Activated CD4-positive, alpha-beta T cell treated with anti-CD3 and anti-CD28 coated beads, Interleukin-2, amount 50 U/mL, for 48 hours (primary cell): ENCODE results near the gene GCNT2.
A peak's percentile ranks its signal among the peaks of the same experiment; 100 is the strongest.
"Not testable (repeated sequence)": the region's sequence is repeated elsewhere in the genome, so short reads cannot be mapped to it uniquely, and the experiment has no call there.

ENCODE experiments used
- DNase-seq, 2 experiments: peaks; one replicate each; pipeline ENCODE4 v3.0.0-alpha.2; 2020

Gene GCNT2

DNA sequence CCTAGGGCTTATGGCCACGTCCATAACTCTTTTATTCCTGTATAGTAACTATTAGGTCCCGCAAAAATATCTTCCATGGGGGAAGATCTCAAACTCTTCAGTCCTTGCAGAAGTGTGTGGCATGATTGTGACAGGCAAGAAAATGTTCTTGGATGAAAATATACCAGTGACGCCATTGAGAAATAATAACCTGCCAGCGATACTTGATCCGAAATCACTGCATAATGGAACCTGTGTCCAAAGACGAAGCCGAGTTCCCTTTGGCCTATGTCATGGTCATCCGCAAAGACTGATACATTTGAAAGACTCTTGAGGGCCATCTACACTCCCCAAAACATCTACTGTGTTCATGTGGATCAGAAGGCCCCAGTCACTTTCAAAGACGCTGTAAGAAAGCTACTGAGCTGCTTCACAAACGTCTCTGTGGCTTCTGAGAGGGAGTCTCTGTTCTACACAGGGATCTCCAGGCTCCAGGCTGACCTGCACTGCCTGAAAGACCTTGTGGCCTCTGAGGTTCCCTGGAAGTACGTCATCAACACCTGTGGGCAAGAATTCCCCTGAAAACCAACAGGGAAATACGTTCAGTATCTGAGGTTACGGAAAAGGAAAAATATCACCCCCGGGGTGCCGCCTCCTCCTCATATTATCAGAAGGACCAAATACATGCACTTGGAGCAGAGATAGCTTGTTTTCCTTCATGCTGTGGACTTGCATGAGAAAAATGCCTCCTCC lies 6.9 kb upstream of the GCNT2 start:
- no peak for DNase-seq

DNA sequence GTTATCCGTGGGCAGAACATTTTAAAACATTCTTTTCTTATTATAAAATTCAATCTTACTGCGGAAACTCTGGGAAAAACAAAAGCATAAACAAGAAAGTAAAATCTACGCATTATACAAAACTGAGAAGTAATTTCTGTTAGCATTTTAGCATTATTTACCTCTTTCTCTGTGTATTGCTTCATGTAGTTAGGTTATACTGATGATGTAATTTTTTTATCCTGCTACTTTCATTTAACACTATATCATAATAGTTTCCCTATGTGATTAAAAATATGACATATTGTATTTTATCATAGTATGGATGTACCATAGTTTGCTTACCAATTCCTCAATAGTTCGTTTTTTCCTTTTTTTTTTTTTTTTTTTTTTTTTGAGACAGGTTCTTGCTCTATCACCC lies 4.2 kb upstream of the GCNT2 start:
- DNase-seq: no peak

DNA sequence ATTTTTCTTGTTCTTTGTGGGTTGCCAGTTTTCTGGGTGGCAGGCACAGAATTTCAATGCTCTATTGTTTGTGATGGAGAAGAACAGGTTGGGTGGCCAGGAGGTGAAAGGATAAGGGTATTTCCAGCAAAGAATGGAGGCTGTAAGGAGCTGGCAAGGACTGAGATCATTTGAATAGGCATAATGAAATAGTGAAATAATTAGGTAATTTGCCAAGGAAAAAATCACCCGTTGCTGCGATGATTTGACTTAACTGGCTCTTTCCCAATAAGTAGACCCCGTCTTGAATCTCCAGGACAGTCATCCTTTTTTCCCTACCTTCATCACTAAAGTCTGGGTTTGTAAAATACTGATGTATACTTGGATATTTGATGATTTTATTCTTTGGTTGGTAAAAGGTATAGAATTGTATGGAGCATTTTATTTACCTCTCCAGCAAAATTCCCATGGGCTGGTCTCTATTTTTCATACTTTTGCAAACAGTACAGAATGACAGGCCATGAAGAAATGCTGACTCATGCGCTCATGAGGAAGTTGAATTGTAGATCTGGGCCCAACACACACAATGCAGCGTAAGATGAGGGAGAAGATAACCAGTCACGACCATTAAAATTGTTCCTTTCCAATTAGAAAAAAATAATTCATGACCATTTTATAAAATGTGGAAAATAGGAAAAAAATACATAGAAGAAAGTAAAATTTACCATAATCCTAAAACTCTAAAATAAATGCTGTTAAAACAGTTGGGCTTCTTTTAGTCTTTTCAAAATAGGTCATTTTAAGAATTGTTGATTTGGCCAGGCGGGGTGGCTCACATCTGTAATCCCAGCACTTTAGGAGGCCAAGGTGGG lies 2.4 kb upstream of the GCNT2 start:
- no peak for DNase-seq

DNA sequence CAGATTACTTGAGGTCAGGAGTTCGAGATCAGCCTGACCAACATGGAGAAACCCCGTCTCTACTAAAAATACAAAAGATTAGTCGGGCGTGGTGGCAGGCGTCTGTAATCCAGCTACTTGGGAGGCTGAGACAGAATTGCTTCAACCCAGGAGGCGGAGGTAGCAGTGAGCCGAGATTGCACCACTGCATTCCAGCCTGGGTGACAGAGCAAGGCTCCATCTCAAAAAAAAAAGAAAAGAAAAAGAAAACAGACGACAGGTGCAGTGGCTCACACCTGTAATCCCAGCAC lies 1.8 kb upstream of the GCNT2 start:
- not testable (repeated sequence) for DNase-seq

DNA sequence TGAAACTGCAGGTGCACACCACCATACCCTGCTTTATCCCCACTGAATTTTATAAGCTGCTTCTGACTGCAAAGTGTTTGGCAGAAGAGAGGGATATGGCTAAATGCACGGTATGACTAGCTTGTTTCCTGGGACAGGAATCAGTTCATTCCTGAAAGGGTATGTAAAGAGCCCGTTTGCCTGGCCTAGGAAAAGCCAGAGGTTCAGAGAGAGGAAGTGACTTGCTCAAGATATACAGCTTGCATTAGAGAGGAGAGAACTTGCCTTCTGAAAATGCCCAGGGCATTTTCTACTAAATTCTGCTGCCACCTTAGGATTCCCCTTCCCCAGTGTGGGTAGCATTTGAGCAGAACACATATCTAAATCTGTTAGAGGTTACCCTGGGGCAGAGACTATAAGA lies 683 bp upstream of the GCNT2 start:
- no peak for DNase-seq

DNA sequence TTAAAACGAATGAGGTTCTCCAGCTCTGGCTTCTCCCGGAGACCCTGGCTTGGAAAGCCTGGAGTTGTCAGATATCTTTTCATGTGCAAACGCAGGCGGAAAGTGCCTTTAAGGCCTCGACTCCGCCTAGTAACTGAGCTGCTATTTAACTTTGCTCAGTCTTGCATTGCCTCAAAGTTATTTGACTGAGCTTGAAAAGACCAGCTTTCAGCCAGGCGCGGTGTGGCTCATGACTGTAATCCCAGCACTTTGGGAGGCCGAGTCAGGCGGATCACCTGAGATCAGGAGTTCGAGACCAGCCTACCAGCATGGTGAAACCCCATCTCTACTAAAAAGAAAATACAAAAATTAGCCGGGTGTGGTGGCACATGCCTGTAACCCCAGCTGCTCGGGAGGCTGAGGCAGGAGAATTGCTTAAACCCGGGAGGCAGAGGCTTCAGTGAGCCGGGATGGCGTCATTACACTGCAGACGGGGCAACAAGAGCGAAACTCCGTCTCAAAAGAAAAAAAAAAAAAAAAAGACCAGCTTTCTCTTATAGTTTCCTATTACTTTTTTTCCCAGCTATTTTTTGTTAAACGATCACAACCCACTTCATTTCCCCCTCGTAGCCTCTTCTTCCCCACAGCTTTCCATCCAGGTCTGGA lies 1.9 kb downstream of the GCNT2 start:
- no peak for DNase-seq

DNA sequence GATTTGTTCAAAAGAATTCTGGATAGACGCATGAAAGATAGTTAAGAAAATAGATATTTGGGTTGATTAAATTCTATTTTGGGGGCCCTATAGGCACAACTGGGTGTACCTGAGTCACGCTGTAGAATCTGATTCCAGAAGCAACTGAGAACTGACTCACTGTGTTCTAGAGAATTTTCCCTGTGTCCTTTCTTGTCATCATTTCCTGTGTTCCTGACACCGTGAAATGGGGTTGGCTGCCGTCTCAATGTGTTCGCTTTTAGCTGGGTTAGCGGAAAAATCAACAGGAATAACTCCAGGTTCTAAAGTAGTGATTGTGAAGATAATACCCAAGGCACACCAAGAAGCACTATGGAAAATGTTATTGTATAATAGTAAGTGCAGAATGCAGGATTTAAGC lies 5.0 kb downstream of the GCNT2 start:
- DNase-seq: no peak

DNA sequence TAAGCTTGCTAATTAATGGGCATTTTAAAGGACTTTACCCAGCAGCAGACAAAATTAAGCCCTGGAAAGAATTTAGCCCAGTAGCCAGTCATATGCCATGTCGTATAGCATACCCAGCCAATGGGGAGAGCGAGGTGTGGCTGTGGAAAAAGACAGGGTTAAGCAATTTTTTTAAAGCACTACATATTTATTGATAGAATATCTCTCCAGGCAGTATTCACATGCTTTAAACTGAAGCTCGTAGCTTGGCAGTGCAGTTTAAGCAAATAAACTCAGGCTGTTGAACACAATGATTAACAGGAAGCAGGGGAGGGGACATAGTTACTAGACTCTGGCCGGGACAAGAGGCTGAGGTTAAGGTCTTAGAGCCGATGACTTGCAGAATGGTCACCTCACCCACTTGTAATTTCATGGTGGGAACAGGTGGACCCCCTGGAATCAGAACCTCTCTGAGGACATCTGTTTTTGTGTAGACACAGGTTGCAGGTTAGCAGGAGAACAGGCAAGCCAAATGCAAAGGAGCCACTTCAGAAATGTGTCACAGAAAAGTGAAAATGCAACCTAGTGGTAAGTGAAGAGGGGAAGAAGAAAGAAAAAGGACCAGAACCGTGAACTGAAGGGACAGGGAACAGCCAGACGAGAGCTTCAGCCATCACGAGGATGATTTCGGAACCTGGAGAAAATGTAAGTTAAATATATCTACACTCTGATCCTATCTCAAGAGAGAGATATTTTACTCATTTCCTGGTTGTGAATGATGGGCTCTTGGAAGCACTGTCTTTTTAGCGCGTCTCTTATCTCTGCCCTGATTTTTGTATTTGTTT lies 7.2 kb downstream of the GCNT2 start:
- peak; percentile 12 to 26 for DNase-seq

DNA sequence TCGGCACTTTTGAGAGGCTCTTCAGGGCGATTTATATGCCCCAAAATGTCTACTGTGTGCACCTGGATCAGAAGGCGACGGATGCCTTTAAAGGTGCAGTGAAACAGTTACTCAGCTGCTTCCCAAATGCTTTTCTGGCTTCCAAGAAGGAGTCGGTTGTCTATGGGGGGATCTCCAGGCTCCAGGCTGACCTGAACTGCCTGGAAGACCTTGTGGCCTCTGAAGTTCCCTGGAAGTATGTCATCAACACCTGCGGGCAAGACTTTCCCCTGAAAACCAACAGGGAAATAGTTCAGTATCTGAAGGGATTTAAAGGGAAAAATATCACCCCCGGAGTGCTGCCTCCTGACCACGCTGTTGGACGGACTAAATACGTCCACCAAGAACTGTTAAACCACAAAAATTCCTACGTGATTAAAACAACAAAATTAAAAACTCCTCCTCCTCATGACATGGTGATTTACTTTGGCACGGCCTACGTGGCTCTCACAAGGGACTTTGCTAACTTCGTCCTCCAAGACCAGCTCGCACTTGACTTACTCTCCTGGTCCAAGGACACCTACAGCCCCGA lies 8.2 kb downstream of the GCNT2 start:
- DNase-seq: no peak

DNA sequence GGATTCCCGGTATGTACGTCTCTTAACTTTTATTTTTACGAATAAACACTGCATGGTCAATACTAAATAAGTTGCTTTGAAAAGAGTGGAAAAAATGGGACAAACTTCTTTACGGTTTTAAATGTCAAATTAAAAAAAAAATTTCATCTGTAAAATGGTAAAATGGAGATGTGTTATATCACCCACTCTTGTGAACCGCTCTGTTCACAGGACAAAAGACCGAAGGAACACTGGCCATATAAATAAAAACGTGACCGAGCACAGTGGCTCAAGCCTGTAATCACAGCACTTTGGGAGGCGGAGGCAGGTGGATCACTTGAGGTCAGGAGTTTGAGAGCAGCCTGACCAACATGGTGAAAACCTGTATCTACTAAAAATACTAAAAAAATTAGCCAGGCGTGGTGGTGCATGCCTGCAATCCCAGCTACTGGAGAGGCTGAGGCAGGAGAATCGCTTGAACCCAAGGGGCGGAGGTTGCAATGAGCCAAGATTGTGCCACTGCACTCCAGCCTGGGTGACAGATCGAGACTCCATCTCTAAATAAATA lies 8.8 kb downstream of the GCNT2 start:
- DNase-seq: not testable (repeated sequence)

DNA sequence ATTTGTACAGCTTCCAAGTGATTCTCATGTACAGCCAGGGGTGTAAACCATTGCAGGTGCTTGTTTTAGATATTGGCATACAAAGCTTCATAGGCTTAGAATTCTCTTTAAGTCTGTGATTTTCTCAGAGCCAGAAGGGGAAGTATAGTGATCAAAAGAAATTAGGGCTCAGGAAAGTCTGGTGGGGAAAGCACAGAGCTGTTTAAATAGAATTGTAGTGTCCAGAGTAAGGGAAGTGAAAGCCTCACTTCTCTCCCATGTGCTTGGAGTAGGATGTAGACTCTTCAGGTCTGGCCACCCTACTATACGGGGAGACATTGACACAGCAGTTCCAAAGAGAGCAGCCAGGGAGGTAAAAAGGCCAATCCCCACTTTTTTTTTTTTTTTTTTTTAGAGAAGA lies 10.4 kb downstream of the GCNT2 start:
- no peak for DNase-seq

DNA sequence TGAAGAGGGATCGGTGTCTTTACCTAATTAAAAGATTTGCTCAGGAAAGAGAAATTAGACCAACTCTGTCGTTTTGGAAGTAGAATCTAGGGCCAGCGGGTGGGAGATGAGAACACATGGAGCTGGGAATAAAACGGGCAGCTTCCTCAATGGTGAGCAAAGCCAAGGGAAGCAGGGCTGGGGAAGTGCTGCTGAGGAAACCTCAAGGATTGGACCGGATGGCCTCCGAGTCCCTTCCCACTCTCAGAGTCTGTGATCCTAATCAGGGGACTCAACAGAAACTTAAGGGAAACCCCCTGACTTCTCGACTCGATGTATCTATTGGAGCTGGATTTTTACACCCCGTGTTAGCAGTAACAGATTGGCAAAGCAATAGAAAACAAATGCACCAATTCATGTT lies 10.8 kb downstream of the GCNT2 start:
- DNase-seq: no peak

DNA sequence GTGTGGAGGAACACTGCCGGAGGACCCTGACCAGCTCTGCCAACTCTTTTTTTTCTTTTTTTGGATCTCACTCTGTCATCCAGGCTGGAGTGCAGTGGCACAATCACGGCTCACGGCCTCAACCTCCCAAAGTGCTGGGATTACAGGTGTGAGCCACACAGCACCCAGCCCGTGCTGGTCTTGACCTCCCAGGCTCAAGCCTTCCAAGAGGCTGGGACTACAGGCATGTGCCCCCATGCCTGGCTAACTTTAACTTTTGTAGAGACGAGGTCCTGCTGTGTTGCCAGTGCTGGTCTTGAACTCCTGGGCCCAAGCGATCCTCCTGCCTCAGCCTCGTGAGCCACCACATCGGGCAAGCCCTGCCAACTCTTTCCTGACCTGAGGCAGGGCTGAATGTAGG lies 11.2 kb downstream of the GCNT2 start:
- no peak for DNase-seq

DNA sequence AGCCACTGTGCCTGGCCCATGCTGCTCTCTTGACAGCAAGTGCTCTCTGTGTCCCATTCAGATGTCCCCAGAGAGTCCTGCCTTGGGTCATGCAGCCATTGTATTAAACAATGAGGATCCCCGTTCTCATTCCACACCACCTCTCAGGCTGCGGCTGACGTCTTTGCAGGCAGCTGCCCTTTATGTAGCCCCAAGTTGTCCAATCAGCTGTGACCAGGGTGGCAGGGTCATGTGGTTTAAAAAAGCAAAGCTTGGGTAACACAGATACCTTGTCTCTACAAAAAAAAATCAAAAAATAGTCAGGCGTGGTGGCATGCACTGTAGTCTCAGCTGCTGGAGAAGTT lies 13.2 kb downstream of the GCNT2 start:
- no peak for DNase-seq

DNA sequence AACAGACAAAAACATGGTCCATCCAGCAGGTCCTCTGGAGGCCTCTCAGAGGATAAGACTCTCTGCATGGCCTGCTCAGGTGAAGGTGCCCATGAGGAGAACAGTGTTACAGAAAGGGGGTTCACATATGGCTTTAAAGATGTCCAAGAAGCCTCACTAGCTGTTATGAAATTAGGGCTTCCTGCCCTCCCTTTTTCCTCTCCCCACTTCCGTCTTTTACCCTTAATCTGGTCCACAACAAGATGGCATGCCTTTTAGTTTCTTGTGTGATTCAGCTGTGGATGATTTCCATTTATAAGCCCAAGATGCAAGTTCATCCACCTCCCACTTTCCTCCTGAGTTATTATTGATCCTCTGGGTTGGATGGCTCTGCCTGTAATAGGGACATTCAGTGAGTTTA lies 14.0 kb downstream of the GCNT2 start:
- no peak for DNase-seq

DNA sequence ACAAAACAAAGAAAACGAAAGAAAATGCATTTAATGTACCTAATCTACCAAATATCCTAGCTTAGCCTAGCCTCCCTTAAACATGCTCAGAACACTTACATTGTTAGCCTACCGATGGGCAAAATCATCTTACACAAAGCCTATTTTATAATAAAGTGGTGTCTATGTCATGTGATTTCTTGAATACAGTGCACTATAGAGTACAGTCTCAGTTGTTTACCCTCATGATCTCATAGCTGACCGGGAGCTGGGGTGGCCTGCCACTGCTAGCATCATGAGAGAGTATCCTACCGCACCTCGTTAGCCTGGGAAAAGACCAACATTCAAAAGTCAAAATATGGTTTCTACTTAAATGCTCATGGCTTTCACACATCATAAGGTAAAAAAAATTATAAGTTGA lies 16.6 kb downstream of the GCNT2 start:
- DNase-seq: no peak

DNA sequence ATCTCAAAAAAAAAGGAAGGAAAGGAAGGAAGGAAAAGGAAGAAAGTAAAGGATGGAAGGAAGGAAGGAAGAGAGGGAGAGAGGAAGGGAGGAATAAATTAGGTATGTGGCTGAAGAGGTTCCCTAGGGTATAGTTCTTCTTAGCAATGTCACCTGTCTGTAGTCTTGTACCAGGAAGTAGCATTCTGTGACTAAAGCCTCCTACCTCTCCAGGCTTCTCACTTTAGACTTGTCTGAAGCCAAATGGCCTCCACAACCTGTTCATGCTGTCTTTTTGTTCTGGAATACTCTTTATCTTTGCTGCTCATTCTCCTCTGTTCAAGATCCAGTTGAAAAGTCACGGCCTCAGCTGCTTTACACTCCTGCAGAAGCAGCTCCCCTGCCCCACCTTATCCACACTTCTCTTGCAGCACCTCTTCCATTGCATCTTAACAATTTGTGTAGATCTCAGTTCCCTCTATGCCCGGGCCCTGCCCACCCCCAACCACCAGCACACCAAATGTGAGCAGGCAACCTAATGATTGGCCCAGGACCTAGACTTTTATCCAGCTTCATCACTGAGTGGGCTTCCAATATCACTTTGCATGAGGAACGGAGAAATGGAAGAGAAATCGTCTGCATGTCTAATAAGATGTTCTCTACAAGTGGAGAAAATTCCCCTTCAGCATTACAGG lies 19.1 kb downstream of the GCNT2 start:
- DNase-seq: no peak

DNA sequence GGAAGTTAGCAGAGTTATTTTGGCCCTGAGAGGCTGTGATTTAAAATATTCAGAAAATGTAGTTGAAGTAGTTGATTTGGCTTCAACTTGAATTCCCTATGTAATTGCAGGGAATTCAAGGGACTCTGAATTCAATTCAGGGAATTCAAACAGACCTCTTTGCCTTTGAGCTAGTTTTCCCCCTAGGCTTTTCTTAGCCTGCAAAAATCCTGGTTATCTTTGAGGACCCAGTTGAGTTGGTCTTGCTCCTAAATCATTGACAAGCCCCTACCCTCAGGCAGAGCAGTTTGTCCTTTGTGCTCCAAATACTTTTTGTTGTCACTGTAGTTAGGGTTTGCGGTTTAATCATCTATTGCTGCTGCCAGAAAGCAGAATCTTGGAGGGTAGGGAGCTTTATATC lies 20.4 kb downstream of the GCNT2 start:
- no peak for DNase-seq

DNA sequence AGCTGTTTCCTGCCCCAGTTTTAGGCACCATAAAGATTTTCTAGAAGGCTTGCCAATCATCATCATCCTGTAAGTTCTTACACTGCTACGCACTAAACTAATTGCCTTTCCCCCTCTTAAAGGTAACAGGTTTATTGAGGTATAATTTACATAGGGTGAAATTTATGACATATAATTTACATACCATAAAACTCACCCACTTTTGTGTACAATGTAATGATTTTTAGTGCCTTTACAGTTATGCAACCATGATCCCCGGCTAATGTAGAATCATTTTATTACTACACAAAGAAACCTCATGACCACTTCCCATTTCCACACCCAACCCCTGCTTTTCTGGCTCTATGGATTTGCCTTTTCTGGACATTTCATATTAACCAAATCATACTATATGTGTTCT lies 21.1 kb downstream of the GCNT2 start:
- DNase-seq: no peak

DNA sequence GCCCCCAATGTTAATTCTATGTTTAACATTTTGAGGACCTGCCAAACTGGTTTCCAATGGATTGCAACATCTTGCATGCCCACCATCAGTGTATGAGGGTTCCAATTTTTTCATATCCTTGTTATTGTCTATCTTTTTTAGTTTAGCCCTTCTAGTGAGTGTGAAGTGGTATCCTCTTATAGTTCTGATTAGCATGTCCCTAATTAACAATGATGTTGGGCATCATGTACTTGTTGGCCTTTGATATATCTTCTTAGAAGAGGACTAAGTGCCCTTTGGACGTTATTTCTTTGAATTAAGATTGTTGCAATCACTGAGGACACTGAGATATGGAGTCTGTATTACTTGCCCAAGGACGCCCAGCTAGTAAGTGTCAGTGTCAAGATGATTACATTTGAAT lies 22.3 kb downstream of the GCNT2 start:
- DNase-seq: no peak

DNA sequence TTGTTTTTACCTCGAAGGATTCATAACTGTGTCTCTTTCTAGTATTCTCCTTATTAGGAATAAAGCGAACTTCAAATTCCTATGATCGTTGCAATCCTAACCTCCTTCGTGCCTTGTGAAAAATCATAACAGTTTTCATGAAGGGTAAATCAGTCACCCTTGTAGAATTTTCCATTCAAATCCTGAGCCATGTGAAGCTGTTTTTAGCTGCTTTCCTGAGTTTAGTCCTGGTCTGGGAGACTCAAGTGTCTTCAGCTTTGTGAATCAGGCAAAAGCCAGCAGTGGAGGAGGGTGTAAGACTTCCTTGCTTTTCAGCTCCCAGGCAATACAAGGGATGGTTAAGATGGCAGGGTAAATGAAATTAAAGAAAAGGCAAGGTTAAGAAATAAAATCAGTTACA lies 24.3 kb downstream of the GCNT2 start:
- no peak for DNase-seq

DNA sequence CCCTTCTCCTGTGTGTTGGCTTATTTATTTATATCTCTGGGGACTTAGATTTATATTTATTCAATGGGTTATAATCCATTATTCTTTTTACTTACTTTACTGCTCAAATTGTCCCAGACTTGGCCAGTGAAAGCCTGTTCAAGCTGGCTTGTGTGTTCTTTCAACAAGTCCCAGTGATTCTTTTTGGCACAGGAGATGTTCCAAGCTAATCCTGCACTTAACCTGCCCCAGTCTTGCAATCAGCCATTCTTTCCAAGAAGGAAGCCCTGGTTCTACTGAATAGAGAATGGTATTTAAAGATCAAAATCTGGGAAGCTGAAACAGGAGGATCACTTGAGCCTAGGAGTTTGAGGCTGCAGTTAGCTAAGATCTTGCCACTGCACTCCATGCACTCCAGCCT lies 26.7 kb downstream of the GCNT2 start:
- no peak for DNase-seq
